Inflammatory macrophage treated with lipopolysaccharide for 4 hours (primary cell): Measurements from ENCODE around the gene SAMD1.

Source experiments
- DNase-seq: peaks from one replicate; pipeline ENCODE4 v3.0.0-alpha.2; 2020

The SAMD1 gene

GRCh38 chr19:14090509-14091080 lies at the start of gene SAMD1:
TSS of gene SAMD1 (minus strand) at chr19:14090751.
- no peak for DNase-seq

- peak; percentile 86 for DNase-seq
Measured at GRCh38 chr19:14139944-14140343, 49.4 kb upstream of the SAMD1 start.

- DNase-seq, result no peak
Measured at GRCh38 chr19:14138576-14139265, 48.2 kb upstream of the SAMD1 start.

GRCh38 chr19:14136509-14137281 lies 46.1 kb upstream of the SAMD1 start, which contains the start of gene ASF1B:
TSS of gene ASF1B (minus strand) at chr19:14136589. CDS start at chr19:14136456, 133 bp downstream.
- peak; percentile 100 for DNase-seq

- DNase-seq, result no peak
Measured at GRCh38 chr19:14135985-14136508, 45.5 kb upstream of the SAMD1 start.

GRCh38 chr19:14135355-14135754 lies 44.8 kb upstream of the SAMD1 start:
- no peak for DNase-seq

- DNase-seq, result peak; percentile 89
Measured at GRCh38 chr19:14127929-14128509, 37.5 kb upstream of the SAMD1 start.

- peak; percentile 81 for DNase-seq
Measured at GRCh38 chr19:14127176-14127575, 36.6 kb upstream of the SAMD1 start.

- DNase-seq, result no peak
Measured at GRCh38 chr19:14122924-14123323, 32.4 kb upstream of the SAMD1 start.

GRCh38 chr19:14120497-14120780 lies 29.9 kb upstream of the SAMD1 start:
- no peak for DNase-seq

GRCh38 chr19:14119644-14120496 lies 29.3 kb upstream of the SAMD1 start:
- DNase-seq, result no peak

- DNase-seq, result no peak
Measured at GRCh38 chr19:14119146-14119545, 28.6 kb upstream of the SAMD1 start.

GRCh38 chr19:14118165-14119051 lies 27.9 kb upstream of the SAMD1 start:
- peak; percentile 96 for DNase-seq

GRCh38 chr19:14117668-14118164 lies 27.2 kb upstream of the SAMD1 start, which contains the start of gene PRKACA:
TSS of gene PRKACA (minus strand) at chr19:14117762. CDS start at chr19:14117547, 215 bp downstream.
- peak; percentile 99 for DNase-seq

- DNase-seq, result no peak
Measured at GRCh38 chr19:14116918-14117578, 26.5 kb upstream of the SAMD1 start.

- no peak for DNase-seq
Measured at GRCh38 chr19:14116525-14116917, 26.0 kb upstream of the SAMD1 start.

- no peak for DNase-seq
Measured at GRCh38 chr19:14115756-14116155, 25.2 kb upstream of the SAMD1 start.

- peak; percentile 91 for DNase-seq
Measured at GRCh38 chr19:14114854-14115253, 24.3 kb upstream of the SAMD1 start.

GRCh38 chr19:14114439-14114838 lies 23.9 kb upstream of the SAMD1 start:
- no peak for DNase-seq

GRCh38 chr19:14113762-14114414 lies 23.3 kb upstream of the SAMD1 start:
- DNase-seq, result peak; percentile 51
